Posterior cingulate gyrus (tissue), 11 donors: ENCODE measurements around the gene IL36B.

Experiments
- DNase-seq, 10 donors: peaks; one replicate each; pipeline versions ENCODE4 v3.0.0 to v3.0.0-alpha.2; 2020 to 2021; ENCODE audit warnings: mixed read lengths in 3 of 10
- intact Hi-C: fragments of 100-400 bp; cut with DNase I; formaldehyde crosslinking; loops from one replicate; pipeline ENCODE4 v1.15.1; 2023

The IL36B gene

GRCh38 chr2:113012436-113013335 is 40.0 kb downstream of the IL36B start:
- no peak for DNase-seq
- intact Hi-C loops = no loop called here

- intact Hi-C loops = no loop called here
- no peak for DNase-seq
Observed at GRCh38 chr2:113011108-113011507, 41.6 kb downstream of the IL36B start.

DNA sequence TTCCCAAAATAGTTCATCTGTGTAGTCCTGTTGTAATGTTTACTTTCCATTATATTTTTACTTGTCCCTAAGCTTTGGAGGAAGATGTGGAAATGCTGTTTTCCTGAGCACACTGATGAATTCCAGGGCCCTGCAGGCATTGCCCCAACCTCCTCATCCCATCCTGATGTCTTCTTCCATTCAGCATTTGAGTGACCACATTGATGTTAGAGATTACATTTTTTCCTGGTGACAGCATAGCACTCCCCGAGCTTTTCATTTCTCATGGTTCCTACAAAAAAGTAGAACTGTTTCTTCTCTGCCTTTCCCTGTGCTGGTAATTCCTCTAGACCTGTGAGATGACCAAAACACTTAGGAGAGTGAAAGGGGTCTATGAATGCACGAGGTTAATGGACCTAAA is 42.6 kb downstream of the IL36B start:
- DNase-seq = no peak
- intact Hi-C loops = no loop called here

DNA sequence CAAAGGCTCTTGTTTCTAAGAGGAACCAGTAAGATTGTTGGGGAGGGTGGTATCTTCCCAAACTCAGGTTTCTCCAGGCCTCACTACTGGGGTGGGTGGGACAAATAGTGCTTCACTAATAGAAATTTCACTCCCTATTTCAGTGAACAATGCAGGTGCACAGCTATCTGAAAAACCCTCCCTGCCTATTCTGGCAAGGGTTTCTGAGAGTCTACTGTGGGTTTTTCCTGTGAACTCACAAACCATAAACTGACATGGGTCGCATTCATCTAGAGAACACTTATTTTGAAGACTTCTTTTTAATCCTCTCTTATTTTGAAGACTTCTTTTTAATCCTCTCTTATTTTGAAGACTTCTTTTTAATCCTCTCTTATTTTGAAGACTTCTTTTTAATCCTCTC is 43.0 kb downstream of the IL36B start:
- intact Hi-C loops = no loop called here
- DNase-seq = no peak

- intact Hi-C loops = no loop called here
- DNase-seq = no peak
Observed at GRCh38 chr2:113007250-113007649, 45.4 kb downstream of the IL36B start.

DNA sequence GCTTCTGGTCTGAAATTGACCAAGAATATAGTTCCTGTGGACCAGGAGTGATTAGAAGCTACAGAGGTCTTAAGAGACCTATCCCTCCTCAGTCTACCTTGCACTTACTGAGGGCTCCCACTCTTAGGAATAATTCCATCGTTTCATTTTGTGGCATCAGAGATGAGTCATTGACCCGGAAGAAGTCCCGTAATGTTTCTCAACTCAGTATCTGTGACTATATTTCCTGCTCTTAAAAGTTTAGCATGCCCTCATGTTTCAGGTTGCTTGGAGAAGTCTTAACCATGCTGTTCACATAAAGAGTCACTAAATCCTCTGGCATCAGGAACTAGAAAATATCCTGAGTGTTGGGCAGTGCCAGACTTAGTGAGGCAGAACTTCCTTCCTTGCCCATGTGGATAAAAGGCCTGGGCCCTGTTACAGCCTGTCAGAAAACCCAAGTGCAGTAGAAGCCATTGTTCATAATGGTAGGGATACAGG is 47.6 kb downstream of the IL36B start, which contains the start of gene IL36A:
Gene IL36A, plus strand, starts transcription at position 430 of the 480 bp plus-strand sequence. CDS start 413 bp downstream, outside the sequence.
- DNase-seq = no peak
- intact Hi-C loops = no loop called here

GRCh38 chr2:113002677-113003076 is 50.0 kb downstream of the IL36B start:
- DNase-seq = no peak
- intact Hi-C loops = no loop called here

DNA sequence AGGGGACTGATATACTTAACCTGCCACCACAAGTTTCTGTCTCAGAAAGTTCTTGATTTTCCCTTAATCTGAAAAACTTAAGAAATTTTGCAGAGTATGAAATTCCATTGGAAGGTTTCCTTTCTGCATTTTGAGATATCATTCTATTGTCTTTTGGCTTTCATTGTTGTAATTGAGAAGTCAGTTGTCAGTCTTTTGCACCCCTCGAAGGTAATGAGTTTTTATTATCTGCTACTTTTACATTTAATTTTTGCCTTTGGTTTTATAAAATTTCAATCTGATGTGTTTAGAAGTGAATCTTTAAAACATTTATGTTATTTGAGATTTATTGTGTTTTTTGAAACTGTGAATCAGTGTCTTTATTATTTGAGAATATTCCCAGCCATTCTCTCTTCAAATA is 52.2 kb downstream of the IL36B start:
- intact Hi-C loops = no loop called here
- no peak for DNase-seq

DNA sequence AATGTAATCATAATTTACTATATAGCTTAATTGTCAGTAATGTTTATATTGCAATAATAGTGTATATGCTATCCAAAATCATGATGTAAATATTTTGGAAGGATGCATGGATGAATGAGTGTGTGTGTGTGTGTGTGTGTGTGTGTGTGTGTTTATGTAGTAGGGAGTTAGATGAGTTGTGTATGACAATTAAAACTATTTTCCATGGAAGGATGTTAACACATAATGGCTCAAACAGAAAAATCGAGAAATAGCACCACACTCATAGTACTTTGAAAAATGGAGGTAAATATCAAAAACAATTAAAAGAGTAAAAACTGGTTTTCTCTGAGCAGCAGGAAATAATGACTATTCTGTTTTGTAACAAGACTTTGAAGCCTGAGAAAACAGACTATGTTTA is 55.5 kb downstream of the IL36B start:
- DNase-seq = no peak
- intact Hi-C loops = no loop called here

- intact Hi-C loops = no loop called here
- DNase-seq = no peak
Observed at GRCh38 chr2:112996635-112997034, 56.0 kb downstream of the IL36B start.

- no peak for DNase-seq
- intact Hi-C loops = no loop called here
Observed at GRCh38 chr2:112995346-112995920, 57.2 kb downstream of the IL36B start.

GRCh38 chr2:112994648-112995047 is 58.0 kb downstream of the IL36B start:
- no peak for DNase-seq
- intact Hi-C loops = no loop called here

- DNase-seq = no peak
- intact Hi-C loops = no loop called here
Observed at GRCh38 chr2:112993831-112994230, 58.8 kb downstream of the IL36B start.

DNA sequence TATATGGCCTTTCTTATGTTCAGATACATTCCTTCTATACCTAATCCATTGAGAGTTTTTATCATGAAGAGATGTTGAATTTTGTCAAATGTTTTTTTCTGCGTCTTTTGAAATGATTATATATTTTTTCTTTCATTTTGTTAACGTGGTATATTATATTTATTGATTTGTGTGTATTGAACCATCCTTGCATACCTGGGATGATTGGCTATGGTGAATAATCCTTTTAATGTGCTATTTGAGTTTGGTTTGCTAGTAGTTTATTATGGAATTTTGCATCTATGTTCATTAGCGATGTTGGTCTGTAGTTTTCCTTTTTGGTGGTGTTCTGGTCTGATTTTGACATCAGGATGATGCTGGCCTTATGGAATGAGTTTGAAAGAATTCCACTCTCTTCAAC is 63.1 kb downstream of the IL36B start:
- intact Hi-C loops = no loop called here
- no peak for DNase-seq

DNA sequence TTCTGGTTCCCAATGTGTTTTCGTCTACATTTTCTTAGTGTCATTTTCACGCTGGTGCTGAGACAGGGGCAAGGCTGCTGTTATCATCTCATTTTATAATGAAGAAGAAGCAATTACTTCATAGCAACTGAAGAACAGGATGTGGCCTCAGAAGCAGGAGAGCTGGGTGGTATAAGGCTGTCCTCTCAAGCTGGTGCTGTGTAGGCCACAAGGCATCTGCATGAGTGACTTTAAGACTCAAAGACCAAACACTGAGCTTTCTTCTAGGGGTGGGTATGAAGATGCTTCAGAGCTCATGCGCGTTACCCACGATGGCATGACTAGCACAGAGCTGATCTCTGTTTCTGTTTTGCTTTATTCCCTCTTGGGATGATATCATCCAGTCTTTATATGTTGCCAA is 67.6 kb downstream of the IL36B start:
- DNase-seq = no peak
- intact Hi-C loops = no loop called here

DNA sequence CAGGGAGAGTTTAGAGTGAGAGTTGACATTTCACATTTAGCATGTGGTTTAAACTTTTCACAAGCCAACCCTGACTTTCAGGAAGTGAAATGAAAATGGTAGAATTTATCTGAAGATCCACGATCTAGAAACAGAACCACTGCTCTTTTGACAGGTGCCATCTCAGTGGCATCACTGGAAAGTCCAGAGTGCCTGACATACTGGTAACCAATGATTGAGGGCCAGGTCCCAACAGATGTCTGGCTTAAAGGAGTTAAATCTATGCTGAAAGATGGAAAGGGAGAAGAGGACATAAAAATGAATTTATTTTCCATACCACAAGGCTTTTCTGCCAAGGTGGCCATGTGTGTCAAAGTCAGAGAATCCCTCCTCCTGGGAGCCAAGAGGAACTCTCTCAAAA is 72.1 kb downstream of the IL36B start:
- intact Hi-C loops = no loop called here
- DNase-seq = no peak

- intact Hi-C loops = no loop called here
- no peak for DNase-seq
Observed at GRCh38 chr2:112979731-112980130, 72.9 kb downstream of the IL36B start.

GRCh38 chr2:112977559-112978056 is 75.1 kb downstream of the IL36B start, which contains the start of gene IL36G:
Gene IL36G, plus strand, starts transcription at chr2:112978006. Its CDS starts 633 bp downstream, at chr2:112978639.
- intact Hi-C loops = no loop called here
- DNase-seq = no peak
